Fibroblast of gingiva (primary cell): Measurements from ENCODE around the gene SIAH1.
"Not testable (repeated sequence)": the region's sequence is repeated elsewhere in the genome, so short reads cannot be mapped to it uniquely, and the experiment has no call there.

Experiments
- DNase-seq: peaks from one replicate; pipeline ENCODE4 v3.0.0-alpha.2; 2011; ENCODE audit warnings: low read depth

The SIAH1 gene

GRCh38 chr16:48385253-48386150, at the start of gene SIAH1:
SIAH1 (minus strand) TSS chr16:48385413; CDS start chr16:48362428, 22,985 bp downstream.
- peak; percentile 73 for DNase-seq

GRCh38 chr16:48434653-48435317, 49.6 kb upstream of the SIAH1 start:
- peak; percentile 80 for DNase-seq

- no peak for DNase-seq
Observed at GRCh38 chr16:48433850-48434530, 48.8 kb upstream of the SIAH1 start.

DNA sequence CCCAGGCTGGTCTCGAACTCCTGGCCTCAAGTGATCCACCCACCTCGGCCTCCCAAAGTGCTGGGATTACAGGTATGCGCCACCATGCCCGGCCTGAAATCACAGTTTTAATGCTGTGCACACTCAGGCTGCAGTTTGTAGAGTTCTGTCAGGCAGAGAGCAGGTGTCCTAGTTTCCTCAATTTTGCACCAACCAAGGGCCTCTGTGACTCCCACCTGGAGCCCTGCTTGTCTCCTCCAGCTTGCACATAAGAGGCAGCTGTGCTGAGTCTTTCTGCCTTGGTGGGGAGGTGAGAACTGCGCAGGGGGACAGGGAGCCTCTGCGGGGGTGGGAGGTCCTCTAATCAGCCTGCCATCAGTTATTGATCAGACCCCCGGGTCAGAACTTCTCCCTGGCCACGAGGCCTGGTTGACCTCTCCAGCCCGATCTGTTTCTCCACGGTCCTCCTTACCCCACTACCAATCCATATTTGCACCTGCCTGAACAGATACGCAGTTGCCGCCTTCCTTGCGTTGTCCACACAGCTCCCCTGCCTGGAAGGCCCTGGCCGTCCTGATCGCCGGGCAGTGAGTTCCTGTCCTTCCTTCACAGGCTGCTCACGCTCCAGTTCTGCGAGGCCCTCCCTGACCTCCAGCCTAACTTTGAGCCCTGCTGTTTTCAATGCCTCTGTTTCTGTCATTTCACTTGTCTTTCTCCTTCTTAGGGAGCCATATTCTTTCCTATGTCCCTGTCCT, 48.1 kb upstream of the SIAH1 start:
- DNase-seq = no peak

DNA sequence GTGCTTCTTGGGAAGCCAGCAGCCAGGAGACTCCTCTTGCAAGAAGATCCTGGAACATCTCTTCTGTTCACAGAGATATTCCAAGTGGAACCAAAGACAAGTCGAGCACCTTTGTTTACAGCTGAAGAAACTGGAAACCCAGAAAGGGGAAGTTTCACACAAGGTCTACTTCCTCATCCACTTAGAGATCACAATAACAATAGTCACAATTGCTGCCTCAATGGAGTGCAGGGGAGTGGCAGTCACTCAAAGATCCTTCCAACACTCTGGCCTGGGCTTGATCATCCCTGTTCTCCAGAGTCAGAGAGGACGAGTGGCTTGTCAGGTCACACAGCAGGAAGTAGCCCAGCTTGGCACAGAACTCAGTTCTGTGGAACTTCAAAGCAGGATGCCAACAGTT, 46.9 kb upstream of the SIAH1 start:
- DNase-seq = no peak

DNA sequence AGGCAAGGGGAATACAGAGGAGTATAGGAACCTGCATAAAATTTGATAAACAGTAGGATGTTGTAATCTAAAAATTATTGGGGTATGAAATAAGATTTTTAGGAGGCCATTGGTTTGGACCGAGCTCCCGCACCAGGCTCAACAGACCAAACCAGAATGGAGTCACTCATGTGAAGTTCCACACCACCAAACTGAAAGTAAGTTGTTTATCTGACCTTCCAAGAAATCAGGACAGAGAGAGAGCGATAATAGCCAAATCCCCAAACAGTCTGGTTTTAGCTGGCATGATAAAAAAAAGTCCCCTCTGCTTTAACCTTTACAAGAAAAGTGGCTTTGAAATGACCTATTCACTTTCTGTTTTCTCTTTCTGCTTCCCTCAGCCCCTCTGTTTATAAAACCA, 45.7 kb upstream of the SIAH1 start:
- no peak for DNase-seq

- DNase-seq = peak; percentile 52
Observed at GRCh38 chr16:48426244-48427141, 41.3 kb upstream of the SIAH1 start.

DNA sequence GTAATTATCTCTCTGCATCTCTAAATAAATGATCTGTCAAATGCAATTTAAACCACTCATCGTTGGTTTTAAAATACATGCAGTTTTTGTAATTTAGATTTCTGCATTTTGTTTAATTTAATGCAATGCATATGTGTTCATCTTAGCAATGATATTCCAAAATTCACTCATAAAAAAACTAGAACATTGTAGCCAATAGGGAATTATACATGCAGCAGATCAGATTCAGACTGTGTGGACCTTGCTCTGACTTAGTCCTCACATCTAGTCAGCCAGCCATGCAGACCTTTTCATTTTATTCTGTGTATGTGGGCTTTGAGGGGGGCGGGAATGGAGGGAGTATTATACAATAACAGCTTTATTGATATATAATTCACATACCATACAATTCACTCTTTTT, 37.3 kb upstream of the SIAH1 start:
- DNase-seq = no peak

GRCh38 chr16:48421741-48422140, 36.5 kb upstream of the SIAH1 start:
- no peak for DNase-seq

GRCh38 chr16:48420437-48420836, 35.2 kb upstream of the SIAH1 start:
- no peak for DNase-seq

DNA sequence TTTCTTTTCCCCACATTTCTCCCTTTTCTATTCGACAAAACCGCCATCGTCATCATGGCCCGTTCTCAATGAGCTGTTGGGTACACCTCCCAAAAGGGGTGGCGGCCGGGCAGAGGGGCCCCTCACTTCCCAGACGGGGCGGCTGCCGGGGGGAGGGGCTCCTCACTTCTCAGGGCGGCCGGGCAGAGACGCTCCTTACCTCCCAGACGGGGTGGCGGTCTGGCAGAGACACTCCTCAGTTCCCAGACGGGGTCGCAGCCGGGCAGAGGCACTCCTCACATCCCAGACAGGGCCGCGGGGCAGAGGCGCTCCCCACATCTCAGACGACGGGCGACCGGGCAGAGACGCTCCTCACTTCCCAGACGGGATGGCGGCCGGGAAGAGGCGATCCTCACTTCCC, 31.4 kb upstream of the SIAH1 start:
- DNase-seq = not testable (repeated sequence)

DNA sequence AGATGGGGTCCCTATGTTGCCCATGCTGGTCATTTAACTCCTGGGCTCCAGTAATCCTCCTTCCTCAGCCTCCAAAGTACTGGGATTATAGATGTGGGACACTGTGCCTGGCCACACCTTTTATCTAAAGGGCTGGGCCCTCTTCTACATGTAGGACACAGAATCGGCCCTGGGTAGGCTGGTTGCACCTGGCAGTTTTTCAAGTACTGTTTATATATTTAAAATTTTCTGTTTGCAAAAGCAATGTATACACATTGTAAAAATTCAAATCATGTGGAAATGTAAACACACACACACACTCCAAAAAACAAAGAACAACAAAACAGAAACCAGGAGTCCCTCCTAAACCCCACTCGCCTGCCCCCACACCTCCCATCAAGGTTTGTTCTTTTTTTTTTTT, 28.1 kb upstream of the SIAH1 start:
- DNase-seq = no peak

GRCh38 chr16:48409839-48410632, 24.8 kb upstream of the SIAH1 start:
- DNase-seq = peak; percentile 86

GRCh38 chr16:48408688-48409087, 23.5 kb upstream of the SIAH1 start:
- no peak for DNase-seq

GRCh38 chr16:48405907-48406306, 20.7 kb upstream of the SIAH1 start:
- no peak for DNase-seq

- DNase-seq = no peak
Observed at GRCh38 chr16:48405153-48405552, 19.9 kb upstream of the SIAH1 start.

GRCh38 chr16:48402547-48402946, 17.3 kb upstream of the SIAH1 start:
- DNase-seq = not testable (repeated sequence)

- DNase-seq = no peak
Observed at GRCh38 chr16:48395375-48395774, 10.2 kb upstream of the SIAH1 start.

DNA sequence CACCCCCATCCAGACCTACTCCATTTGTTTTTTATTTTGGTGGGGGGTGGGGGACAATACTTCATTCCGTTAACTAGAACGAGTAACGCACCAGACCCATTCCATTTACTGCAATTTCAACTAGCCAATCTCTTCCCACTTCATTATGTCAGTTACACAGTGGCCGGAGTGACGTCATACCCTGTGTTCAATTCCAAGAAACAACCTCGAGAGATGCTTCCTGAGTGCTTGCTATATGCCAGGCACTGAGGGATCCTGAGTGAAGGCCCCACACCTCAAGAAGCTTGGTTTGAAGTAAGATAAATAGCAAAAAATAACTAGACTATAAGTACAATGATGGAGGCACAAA, 9.1 kb upstream of the SIAH1 start:
- no peak for DNase-seq
